ENCODE data around the gene UNG. TPM values are rescaled to one million over a fixed set of nuclear protein-coding genes. Genes with fewer than 3 reads are reported as not detected.
A peak's percentile ranks its signal among the peaks of the same experiment; 100 is the strongest.

Gene UNG
- total RNA-seq, 1 donor from 2014 or later = 13.3 TPM

DNA sequence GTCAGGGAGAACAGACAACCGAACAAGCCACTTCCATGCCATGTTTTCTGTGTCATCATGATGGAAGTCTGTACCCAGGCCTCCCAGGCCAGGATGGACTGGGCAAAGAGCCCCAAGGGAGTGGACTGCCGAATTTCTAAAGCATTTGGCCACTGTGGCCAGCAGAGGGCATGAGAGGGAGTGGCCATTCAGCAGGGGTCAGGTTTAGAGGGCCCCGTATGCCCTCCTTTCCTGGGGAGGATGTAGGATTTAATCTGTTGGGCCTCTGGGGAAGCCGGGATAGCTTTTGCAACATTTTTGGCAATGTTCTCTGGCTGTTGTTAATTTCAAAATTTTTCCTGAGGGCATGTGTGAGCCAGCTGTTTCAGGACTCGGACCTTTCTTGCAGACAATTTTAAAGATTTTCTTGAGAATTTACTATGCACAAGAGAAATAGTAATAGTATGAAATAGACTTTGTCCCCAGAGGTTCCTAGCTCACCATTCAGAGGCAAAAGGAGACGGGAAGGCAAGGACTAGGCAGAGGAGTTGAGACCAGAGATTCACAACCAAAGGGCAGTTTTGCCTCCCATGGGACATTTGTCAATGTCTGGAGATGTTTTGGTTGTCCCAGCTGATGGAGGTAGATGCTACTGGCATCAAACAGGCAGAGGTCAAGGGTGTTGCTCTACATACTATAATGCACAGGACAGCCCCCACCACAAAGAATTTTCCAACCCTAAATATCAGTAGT lies 37.0 kb downstream of the UNG start:
- TF ChIP-seq CTCF (IDR thresholded peaks at IDR 0.05) = no peak
- CTCF ChIA-PET = no interaction called here
- H3K4me3 Mint-ChIP-seq = no peak overlapping the region

DNA sequence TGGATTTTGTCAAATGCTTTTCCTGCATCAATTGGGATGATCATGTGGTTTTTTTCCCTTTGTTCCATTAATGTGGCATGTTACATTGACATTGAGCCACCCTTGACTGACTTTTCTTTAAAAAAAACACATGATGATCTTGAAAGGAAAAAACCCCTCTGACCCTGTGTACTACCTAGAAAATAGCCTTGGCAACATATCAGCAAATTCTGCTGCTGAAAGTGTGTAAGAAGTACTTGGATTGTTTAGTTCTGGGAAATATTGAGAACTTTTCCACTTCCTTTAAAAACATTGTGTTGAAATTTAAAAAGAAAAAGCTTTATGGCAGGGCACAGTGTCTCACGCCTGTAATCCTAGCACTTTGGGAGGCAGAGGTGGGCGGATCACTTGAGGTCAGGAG lies 39.7 kb downstream of the UNG start:
- H3K4me1 Mint-ChIP-seq = no peaks in the 10 kb centered on the region
- ATAC-seq (ENCODE audit: low read depth) (no peak), DNase-seq (no peak)
- ChIA-PET POLR2A (no interaction called here), CTCF (no interaction called here)
- intact Hi-C loops (cut with micrococcal nuclease) = no loop called here
- no peak overlapping the region for H3K4me3 Mint-ChIP-seq
- H3K36me3 Mint-ChIP-seq (ENCODE audit: low read depth) = peaks cover 6% of the 10 kb centered on the region
- H3K27ac Mint-ChIP-seq = no peak overlapping the region
- H3K9me3 Mint-ChIP-seq = peaks cover 3% of the 10 kb centered on the region
- TF ChIP-seq CTCF (IDR thresholded peaks at IDR 0.05) = no peak
- H3K27me3 Mint-ChIP-seq = peaks cover 10% of the 10 kb centered on the region

More for the DNA sequence above, 37.0 kb downstream of the UNG start:
- POLR2A ChIA-PET = no interaction called here
- H3K27me3 Mint-ChIP-seq = peaks cover 9% of the 10 kb centered on the region
- DNase-seq (no peak), ATAC-seq (ENCODE audit: low read depth) (no peak)
- intact Hi-C loops (cut with micrococcal nuclease) = no loop called here
- H3K36me3 Mint-ChIP-seq (ENCODE audit: low read depth) = peaks cover 4% of the 10 kb centered on the region
- H3K27ac Mint-ChIP-seq = no peak overlapping the region
- no peaks in the 10 kb centered on the region for H3K4me1 Mint-ChIP-seq
- peaks cover 3% of the 10 kb centered on the region for H3K9me3 Mint-ChIP-seq

- Mint-ChIP-seq H3K27ac (peak overlapping the region; percentile 6), H3K27me3 (peaks cover 12% of the 10 kb centered on the region), H3K4me1 (no peaks in the 10 kb centered on the region), H3K9me3 (peaks cover 3% of the 10 kb centered on the region), H3K36me3 (ENCODE audit: low read depth) (peaks cover 6% of the 10 kb centered on the region), H3K4me3 (no peak overlapping the region)
- CTCF ChIA-PET = no interaction called here
- TF ChIP-seq CTCF (IDR thresholded peaks at IDR 0.05) = no peak
- POLR2A ChIA-PET = no interaction called here
- no peak for DNase-seq
- ATAC-seq (ENCODE audit: low read depth) = no peak
- intact Hi-C loops (cut with micrococcal nuclease) = no loop called here
Observed at GRCh38 chr12:109139360-109139759, 42.0 kb downstream of the UNG start.

- POLR2A ChIA-PET = no interaction called here
- H3K27ac Mint-ChIP-seq = no peak overlapping the region
- peaks cover 3% of the 10 kb centered on the region for H3K9me3 Mint-ChIP-seq
- DNase-seq = no peak
- H3K27me3 Mint-ChIP-seq = peaks cover 12% of the 10 kb centered on the region
- TF ChIP-seq CTCF (IDR thresholded peaks at IDR 0.05) = no peak
- ATAC-seq (ENCODE audit: low read depth) = no peak
- H3K4me3 Mint-ChIP-seq = no peak overlapping the region
- intact Hi-C loops (cut with micrococcal nuclease) = no loop called here
- H3K4me1 Mint-ChIP-seq = no peaks in the 10 kb centered on the region
- CTCF ChIA-PET = no interaction called here
- peaks cover 6% of the 10 kb centered on the region for H3K36me3 Mint-ChIP-seq (ENCODE audit: low read depth)
Observed at GRCh38 chr12:109139791-109140190, 42.4 kb downstream of the UNG start.

- intact Hi-C loops (cut with micrococcal nuclease) = no loop called here
- Mint-ChIP-seq H3K9me3 (peaks cover 3% of the 10 kb centered on the region), H3K4me3 (no peak overlapping the region), H3K36me3 (ENCODE audit: low read depth) (peaks cover 6% of the 10 kb centered on the region), H3K27ac (no peak overlapping the region), H3K4me1 (no peaks in the 10 kb centered on the region), H3K27me3 (peaks cover 12% of the 10 kb centered on the region)
- TF ChIP-seq CTCF (IDR thresholded peaks at IDR 0.05) = no peak
- DNase-seq (no peak), ATAC-seq (ENCODE audit: low read depth) (no peak)
- POLR2A ChIA-PET = no interaction called here
- CTCF ChIA-PET = no interaction called here
Observed at GRCh38 chr12:109140560-109140959, 43.2 kb downstream of the UNG start.

Measured in activated B cell treated with CpG ODN at 0.5 μM for 24 hours (primary cell).